Sigmoid colon (tissue), 7 donors: ENCODE measurements around the gene STAMBP. TPM values are rescaled to one million over a fixed set of nuclear protein-coding genes. Genes with fewer than 3 reads are reported as not detected.
"Not testable (repeated sequence)": the region's sequence is repeated elsewhere in the genome, so short reads cannot be mapped to it uniquely, and the experiment has no call there.

Source experiments
- DNase-seq: peaks from one replicate; pipeline ENCODE4 v3.0.0-alpha.2; 2019
- H3K27ac ChIP-seq, 4 donors: fragments of 200-600 bp; sonication (generic); one replicate each; pipeline ENCODE4 v1.5.1; 2016 to 2019; ENCODE audit warnings: mild to moderate bottlenecking in 1 of 4
- H3K27me3 ChIP-seq, 3 donors: fragments of 200-600 bp; sonication (generic); one replicate each; pipeline ENCODE4 v1.5.1; 2019; ENCODE audit warnings: mild to moderate bottlenecking in 1 of 3
- H3K36me3 ChIP-seq, 4 donors: fragments of 200-600 bp; sonication (generic); one replicate each; pipeline ENCODE4 v1.5.1; 2016 to 2019
- H3K4me1 ChIP-seq, 4 donors: fragments of 200-600 bp; sonication (generic); one replicate each; pipeline ENCODE4 v1.5.1; 2017 to 2019
- H3K4me3 ChIP-seq, 4 donors: fragments of 200-600 bp; sonication (generic); one replicate each; pipeline ENCODE4 v1.5.1; 2017 to 2019; ENCODE audit warnings: mild to moderate bottlenecking in 2 of 4, moderate library complexity in 1 of 4
- H3K9me3 ChIP-seq, 4 donors: fragments of 200-600 bp in 3 of 4; sonication (generic) in 3 of 4; one replicate each; pipeline versions ENCODE4 v1.5.1 to v1.6.1; 2013 to 2019
- CTCF ChIP-seq, 4 experiments: fragments of 450-650 bp in 3 of 4; fragments of 200-600 bp in 1 of 4; IDR thresholded peaks; one replicate each; pipeline ENCODE4 v1.5.1; 2016 to 2019; ENCODE audit warnings: antibody characterized with exemption in 4 of 4, mild to moderate bottlenecking in 3 of 4, moderate library complexity in 2 of 4
- EP300 ChIP-seq, 4 donors: sonication (generic); formaldehyde crosslinking; IDR thresholded peaks; one replicate each; pipeline ENCODE4 v1.6.1; 2017; ENCODE audit warnings: antibody characterized with exemption in 4 of 4
- POLR2A ChIP-seq, 2 donors: fragments of 450-650 bp; IDR thresholded peaks; one replicate each; pipeline ENCODE4 v1.6.1; 2016; ENCODE audit warnings: antibody characterized with exemption in 2 of 2, mild to moderate bottlenecking in 2 of 2, moderate library complexity in 2 of 2
- POLR2AphosphoS5 ChIP-seq, 4 donors: sonication (generic); formaldehyde crosslinking; IDR thresholded peaks; one replicate each; pipeline ENCODE4 v1.6.1; 2017; ENCODE audit warnings: antibody characterized with exemption in 4 of 4
- WGBS, 2 donors: extraction: QIAGEN DNeasy Blood & Tissue Kit; methylation state at CpG; one replicate each; pipeline ENCODE4 v1.1.7; 2013; 5-methylcytosine and 5-hydroxymethylcytosine counted together
- intact Hi-C: fragments of 100-400 bp; cut with DNase I; formaldehyde crosslinking; loops from one replicate; pipeline ENCODE4 v1.15.1; 2023
- polyA plus RNA-seq, 3 donors: library from polyadenylated mRNA; stranded (reverse); fragments of 200-250 nt; gene quantifications; one replicate each; pipeline ENCODE4 v1.2.3, GENCODE V29; 2013
- total RNA-seq, 4 donors: library from RNA; depleted of rRNA; stranded (reverse); fragments of >200 nt; gene quantifications; one replicate each; pipeline ENCODE4 v1.1.0, GENCODE V29; 2016
- donor health status: healthy with polysubstance abuse.
- donor health status: Bipolar disorder and iron deficiency.
- donor health status: healthy.

Gene STAMBP
- total and polyA plus RNA-seq, 7 donors, result 23.5 to 55.3 (median 37.0) TPM

DNA sequence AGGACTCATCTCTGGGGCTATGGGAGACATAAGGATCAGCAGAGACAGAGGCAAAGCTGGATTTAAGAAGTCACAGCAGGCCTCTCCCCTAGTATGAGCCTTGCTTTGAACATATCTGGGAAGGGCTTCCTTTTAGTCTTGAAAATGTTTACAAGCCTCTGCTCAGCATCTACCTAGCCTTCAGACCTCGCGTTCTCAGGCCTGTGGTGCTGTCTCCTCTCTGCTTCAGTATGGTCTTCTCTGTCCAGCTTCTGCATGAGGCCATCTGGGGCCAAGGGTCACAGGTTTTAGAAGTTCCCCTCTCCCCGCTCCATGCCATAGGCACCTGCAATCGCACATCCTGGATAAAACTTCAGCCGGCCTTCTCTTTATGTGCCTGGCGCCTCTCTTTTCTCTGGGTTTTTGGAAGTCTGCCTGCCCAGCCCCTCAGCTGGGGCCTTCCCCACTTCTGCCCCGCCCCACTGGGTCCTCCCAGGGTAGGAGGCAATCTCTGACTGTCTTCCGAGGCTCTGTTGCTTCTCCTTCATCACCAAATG, 71.1 kb downstream of the STAMBP start:
- Histone ChIP-seq H3K4me3 (peak overlapping the region; percentile 58 to 79 (median 75)), H3K27me3 (no peaks in the 10 kb centered on the region), H3K4me1 (peaks cover 0 to 48% (median 35%) of the 10 kb centered on the region in 4 donors), H3K9me3 (no peaks in the 10 kb centered on the region), H3K36me3 (peaks cover 54 to 84% (median 68%) of the 10 kb centered on the region in 4 donors), H3K27ac (peak overlapping the region; percentile 90 to 99 (median 94))
- intact Hi-C loops, result no loop called here
- WGBS, 2 donors, result 85 to 89% methylated on average over 8 of the region's 8 CpGs
- peak; percentile 52 for DNase-seq
- TF ChIP-seq POLR2AphosphoS5 (IDR thresholded peaks at IDR 0.05) (peak in 3 of 4 donors; percentile 13 to 57 (median 57)), CTCF (IDR thresholded peaks at IDR 0.05) (no peak)

GRCh38 chr2:73901143-73901542, 72.4 kb downstream of the STAMBP start:
- TF ChIP-seq CTCF (IDR thresholded peaks at IDR 0.05) (no peak), POLR2AphosphoS5 (IDR thresholded peaks at IDR 0.05) (peak in 3 of 4 donors; percentile 43 to 81 (median 76)), EP300 (IDR thresholded peaks at IDR 0.05) (no peak), POLR2A (IDR thresholded peaks at IDR 0.05) (no peak)
- intact Hi-C loops, result no loop called here
- Histone ChIP-seq H3K4me1 (peaks cover 0 to 48% (median 35%) of the 10 kb centered on the region in 4 donors), H3K36me3 (peaks cover 48 to 84% (median 56%) of the 10 kb centered on the region in 4 donors), H3K27ac (peak overlapping the region; percentile 90 to 99 (median 94)), H3K4me3 (peak overlapping the region in 3 of 4 donors; percentile 58 to 79 (median 75)), H3K27me3 (no peaks in the 10 kb centered on the region), H3K9me3 (no peaks in the 10 kb centered on the region)
- DNase-seq, result peak; percentile 58
- 88 to 89% methylated on average over 10 of the region's 10 CpGs for WGBS, 2 donors

DNA sequence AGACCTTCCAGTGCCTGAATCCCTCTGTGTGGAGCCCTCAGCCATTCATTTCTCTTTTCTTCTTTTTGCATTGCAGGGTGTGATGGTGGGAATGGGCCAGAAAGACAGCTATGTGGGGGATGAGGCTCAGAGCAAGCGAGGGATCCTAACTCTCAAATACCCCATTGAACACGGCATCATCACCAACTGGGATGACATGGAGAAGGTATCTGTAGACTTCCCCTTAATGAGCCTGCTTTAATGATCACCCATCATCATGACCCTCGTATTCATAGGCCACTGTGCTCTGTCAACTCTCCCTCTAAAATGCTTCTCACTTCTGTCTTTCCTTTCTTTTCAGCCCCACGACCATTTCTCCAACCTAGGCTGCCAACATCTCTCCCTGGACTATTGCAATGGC, 73.5 kb downstream of the STAMBP start:
- Histone ChIP-seq H3K27ac (peak overlapping the region; percentile 90 to 99 (median 94)), H3K36me3 (peaks cover 36 to 82% (median 49%) of the 10 kb centered on the region in 4 donors), H3K4me1 (peaks cover 0 to 51% (median 39%) of the 10 kb centered on the region in 4 donors), H3K9me3 (no peaks in the 10 kb centered on the region), H3K27me3 (no peaks in the 10 kb centered on the region), H3K4me3 (peak overlapping the region in 2 of 4 donors; percentile 75 to 79)
- peak; percentile 17 for DNase-seq
- intact Hi-C loops, result no loop called here
- whole genome bisulfite sequencing, 2 donors, result 83 to 91% methylated on average over 4 of the region's 4 CpGs
- TF ChIP-seq EP300 (IDR thresholded peaks at IDR 0.05) (no peak), POLR2AphosphoS5 (IDR thresholded peaks at IDR 0.05) (peak in 3 of 4 donors; percentile 54 to 81 (median 76))

GRCh38 chr2:73903313-73903712, 74.6 kb downstream of the STAMBP start:
- Histone ChIP-seq H3K9me3 (no peaks in the 10 kb centered on the region), H3K4me3 (peak overlapping the region in 1 of 4 donors; percentile 75), H3K27me3 (no peaks in the 10 kb centered on the region), H3K27ac (peak overlapping the region; percentile 58 to 99 (median 94)), H3K36me3 (peaks cover 28 to 86% (median 56%) of the 10 kb centered on the region in 4 donors), H3K4me1 (peaks cover 0 to 61% (median 43%) of the 10 kb centered on the region in 4 donors)
- intact Hi-C loops, result no loop called here
- DNase-seq, result peak; percentile 37
- TF ChIP-seq POLR2A (IDR thresholded peaks at IDR 0.05) (no peak), POLR2AphosphoS5 (IDR thresholded peaks at IDR 0.05) (peak in 2 of 4 donors; percentile 56 to 71)
- WGBS, 2 donors, result 91 to 93% methylated on average over 4 of the region's 4 CpGs

DNA sequence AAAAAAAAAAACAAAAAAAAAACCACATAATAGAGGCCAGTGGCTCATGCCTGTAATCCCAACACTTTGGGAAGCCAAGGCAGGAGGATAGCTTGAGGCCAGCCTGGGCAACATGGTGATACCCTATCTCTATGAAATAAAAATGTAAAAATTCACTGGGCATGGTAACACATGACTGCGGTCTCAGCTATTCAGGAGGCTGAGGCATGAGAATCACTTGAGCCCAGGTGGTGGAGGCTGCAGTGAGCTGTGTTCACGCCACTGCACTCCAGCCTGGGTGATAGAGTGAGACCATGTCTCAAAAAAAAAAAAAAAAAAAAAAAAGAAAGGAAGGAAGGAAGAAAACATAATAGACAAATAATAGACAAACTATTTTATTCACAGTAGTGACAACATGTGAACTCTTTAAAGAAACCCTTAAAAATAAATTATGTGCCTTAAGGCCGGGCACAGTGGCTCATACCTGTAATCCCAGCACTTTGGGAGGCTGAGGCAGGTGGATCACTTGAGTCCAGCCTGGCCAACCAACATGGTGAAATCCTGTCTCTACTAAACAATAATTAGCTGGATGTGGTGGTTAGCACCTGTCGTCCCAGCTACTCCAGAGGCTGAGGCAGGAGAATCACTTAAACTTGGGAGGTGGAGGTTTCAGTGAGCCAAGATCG, 75.3 kb downstream of the STAMBP start:
- H3K9me3 ChIP-seq, intact Hi-C loops, H3K27me3 ChIP-seq, H3K4me3 ChIP-seq: not testable (repeated sequence)
- H3K4me1 ChIP-seq, result peaks cover 0 to 68% (median 43%) of the 10 kb centered on the region in 4 donors
- 90 to 95% methylated on average over 5 of the region's 5 CpGs for WGBS, 2 donors
- peak; percentile 52 for DNase-seq
- TF ChIP-seq POLR2AphosphoS5 (IDR thresholded peaks at IDR 0.05), result peak; percentile 5 to 66 (median 36)
- H3K27ac ChIP-seq, result peak overlapping the region; percentile 58 to 99 (median 94)
- peaks cover 31 to 88% (median 60%) of the 10 kb centered on the region in 4 donors for H3K36me3 ChIP-seq

DNA sequence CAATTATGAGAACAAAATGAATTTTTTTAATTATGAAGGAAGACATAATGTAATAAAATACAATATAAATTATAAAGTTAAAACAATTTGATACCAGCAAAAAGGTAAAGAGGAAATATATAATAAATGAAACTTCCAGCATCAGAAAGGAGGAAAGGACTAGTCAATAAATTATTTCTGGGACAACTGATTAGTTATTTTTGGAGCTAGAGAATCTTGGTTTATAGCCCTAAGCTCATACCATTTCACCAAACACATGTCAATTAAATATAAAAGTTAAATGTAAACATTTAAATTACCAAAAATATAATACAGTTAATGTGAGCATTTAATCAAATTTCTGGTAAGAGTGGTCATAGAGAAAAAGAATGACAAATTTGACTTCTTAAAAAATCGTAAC, 76.2 kb downstream of the STAMBP start:
- H3K4me3 ChIP-seq, result no peak overlapping the region
- no peaks in the 10 kb centered on the region for H3K9me3 ChIP-seq
- WGBS, 2 donors, result 82 to 93% methylated on average over 1 of the region's 1 CpG
- intact Hi-C loops, result no loop called here
- H3K36me3 ChIP-seq, result peaks cover 31 to 88% (median 62%) of the 10 kb centered on the region in 4 donors
- no peak for DNase-seq
- H3K4me1 ChIP-seq, result peaks cover 0 to 66% (median 42%) of the 10 kb centered on the region in 4 donors
- no peak for TF ChIP-seq POLR2A (IDR thresholded peaks at IDR 0.05)
- peak in 2 of 4 donors; percentile 59 to 63 for TF ChIP-seq POLR2AphosphoS5 (IDR thresholded peaks at IDR 0.05)
- peak overlapping the region in 3 of 4 donors; percentile 39 to 99 (median 97) for H3K27ac ChIP-seq
- no peaks in the 10 kb centered on the region for H3K27me3 ChIP-seq
